Kasumi-1 (cell line): Measurements from ENCODE around the gene ZNF699.

Experiments used
- DNase-seq, 2 experiments: peaks; one replicate each; lab custom pipeline; 2025; lab: John Stamatoyannopoulos, UW

The ZNF699 gene

DNA sequence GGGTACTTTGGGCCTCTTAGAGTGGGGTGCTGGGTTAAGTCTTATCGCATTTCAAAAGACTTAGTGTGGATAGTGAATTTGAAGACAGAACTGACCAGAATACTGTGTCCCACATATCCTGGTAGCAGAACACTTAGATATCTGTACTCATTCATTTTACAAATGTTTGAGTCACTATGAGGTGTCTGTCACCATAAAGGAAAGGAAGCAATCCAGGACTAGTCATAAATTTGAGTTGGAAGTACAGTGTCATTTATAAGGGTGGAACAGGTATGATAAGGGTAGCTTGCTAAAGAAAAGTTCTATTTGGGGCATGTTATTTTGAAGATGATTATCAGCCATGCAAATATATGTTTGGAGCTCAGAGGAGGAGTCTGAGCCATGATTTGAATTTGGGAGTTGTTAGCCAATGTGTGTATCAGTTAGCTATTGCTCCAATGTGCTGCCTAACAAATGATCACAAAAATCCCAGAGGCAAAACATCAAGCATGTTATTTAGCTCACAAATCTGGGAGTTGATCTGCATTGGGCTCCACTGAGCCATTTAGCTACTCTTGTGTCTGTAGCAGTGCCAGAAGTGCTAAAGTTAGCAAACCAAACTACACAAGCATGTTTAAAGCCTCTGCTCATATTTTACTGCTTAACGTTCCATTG is 20.3 kb downstream of the ZNF699 start:
- DNase-seq, result no peak

DNA sequence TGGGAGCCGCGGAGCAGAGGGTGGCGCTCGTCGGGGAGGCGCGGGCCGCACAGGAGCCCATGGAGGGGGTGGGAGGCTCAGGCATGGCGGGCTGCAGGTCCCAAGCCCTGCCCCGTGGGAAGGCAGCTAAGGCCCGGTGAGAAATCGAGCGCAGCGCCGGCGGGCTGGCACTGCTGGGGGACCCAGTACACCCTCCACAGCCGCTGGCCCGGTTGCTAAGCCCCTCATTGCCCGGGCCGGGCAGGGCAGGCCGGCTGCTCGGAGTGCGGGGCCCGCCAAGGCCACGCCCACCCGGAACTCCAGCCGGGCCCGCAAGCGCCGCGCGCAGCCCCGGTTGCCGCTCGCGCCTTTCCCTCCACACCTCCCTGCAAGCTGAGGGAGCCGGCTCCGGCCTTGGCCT is 26.2 kb downstream of the ZNF699 start:
- peak; percentile 7 to 36 for DNase-seq

DNA sequence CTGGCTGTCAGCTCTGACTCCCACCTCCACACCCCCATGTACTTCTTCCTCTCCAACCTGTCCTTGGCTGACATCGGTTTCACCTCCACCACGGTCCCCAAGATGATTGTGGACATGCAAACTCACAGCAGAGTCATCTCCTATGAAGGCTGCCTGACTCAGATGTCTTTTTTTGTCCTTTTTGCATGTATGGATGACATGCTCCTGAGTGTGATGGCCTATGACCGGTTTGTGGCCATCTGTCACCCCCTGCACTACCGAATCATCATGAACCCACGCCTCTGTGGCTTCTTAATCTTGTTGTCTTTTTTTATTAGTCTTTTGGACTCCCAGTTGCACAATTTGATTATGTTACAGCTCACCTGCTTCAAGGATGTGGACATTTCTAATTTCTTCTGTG is 58.4 kb downstream of the ZNF699 start:
- no peak for DNase-seq

DNA sequence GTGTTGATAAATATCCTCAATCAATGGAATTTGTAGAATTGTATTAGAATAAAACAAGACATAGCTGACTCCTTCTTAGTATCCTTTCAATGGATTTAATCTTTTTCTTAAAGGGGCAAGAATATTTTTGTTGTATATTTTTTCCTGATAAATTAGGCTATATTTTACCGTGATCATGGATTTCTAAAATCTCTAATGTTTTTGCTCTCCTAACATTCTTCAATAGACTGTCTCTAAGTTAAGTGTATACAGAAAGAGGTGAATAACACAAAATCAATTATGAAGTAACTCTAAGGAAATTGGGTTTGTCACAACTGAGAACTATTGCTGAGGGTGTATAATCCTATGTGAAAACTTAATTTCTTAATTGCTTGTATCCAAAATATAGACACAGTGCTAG is 59.0 kb downstream of the ZNF699 start, which contains the start of gene OR7E24:
Gene OR7E24 (plus strand): TSS at position 301 of the 400 bp plus-strand sequence. CDS start 114 bp downstream, outside the sequence.
- no peak for DNase-seq
